ENCODE data around the gene ARMH3.

The ARMH3 gene

GRCh38 chr10:102064503-102064867 is 8.5 kb upstream of the ARMH3 start:
- TF ChIP-seq FOXP2 (optimal IDR thresholded peaks at IDR 0.05; ENCODE audit: borderline replicate concordance, extremely low read depth, extremely low read length, insufficient read depth) (no peak), POLR2AphosphoS5 (IDR thresholded peaks at IDR 0.05; ENCODE audit: low read depth, low read length) (no peak), TAF1 (IDR thresholded peaks at IDR 0.05; ENCODE audit: borderline replicate concordance, insufficient read depth, low read length) (no peak), SIN3A (IDR thresholded peaks at IDR 0.05; ENCODE audit: borderline replicate concordance, insufficient read depth, low read length) (no peak)
- TF ChIP-seq, protein P1, sequence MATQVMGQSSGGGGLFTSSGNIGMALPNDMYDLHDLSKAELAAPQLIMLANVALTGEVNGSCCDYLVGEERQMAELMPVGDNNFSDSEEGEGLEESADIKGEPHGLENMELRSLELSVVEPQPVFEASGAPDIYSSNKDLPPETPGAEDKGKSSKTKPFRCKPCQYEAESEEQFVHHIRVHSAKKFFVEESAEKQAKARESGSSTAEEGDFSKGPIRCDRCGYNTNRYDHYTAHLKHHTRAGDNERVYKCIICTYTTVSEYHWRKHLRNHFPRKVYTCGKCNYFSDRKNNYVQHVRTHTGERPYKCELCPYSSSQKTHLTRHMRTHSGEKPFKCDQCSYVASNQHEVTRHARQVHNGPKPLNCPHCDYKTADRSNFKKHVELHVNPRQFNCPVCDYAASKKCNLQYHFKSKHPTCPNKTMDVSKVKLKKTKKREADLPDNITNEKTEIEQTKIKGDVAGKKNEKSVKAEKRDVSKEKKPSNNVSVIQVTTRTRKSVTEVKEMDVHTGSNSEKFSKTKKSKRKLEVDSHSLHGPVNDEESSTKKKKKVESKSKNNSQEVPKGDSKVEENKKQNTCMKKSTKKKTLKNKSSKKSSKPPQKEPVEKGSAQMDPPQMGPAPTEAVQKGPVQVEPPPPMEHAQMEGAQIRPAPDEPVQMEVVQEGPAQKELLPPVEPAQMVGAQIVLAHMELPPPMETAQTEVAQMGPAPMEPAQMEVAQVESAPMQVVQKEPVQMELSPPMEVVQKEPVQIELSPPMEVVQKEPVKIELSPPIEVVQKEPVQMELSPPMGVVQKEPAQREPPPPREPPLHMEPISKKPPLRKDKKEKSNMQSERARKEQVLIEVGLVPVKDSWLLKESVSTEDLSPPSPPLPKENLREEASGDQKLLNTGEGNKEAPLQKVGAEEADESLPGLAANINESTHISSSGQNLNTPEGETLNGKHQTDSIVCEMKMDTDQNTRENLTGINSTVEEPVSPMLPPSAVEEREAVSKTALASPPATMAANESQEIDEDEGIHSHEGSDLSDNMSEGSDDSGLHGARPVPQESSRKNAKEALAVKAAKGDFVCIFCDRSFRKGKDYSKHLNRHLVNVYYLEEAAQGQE (IDR thresholded peaks at IDR 0.05; ENCODE audit: insufficient read depth in 1 of 2, low read depth in 2 of 2, low read length in 2 of 2), result no peak

GRCh38 chr10:102059987-102060386 is 4.0 kb upstream of the ARMH3 start:
- TF ChIP-seq FOXP2 (optimal IDR thresholded peaks at IDR 0.05; ENCODE audit: borderline replicate concordance, extremely low read depth, extremely low read length, insufficient read depth), result no peak
- no peak for TF ChIP-seq SIN3A (IDR thresholded peaks at IDR 0.05; ENCODE audit: borderline replicate concordance, insufficient read depth, low read length)
- TF ChIP-seq TAF1 (IDR thresholded peaks at IDR 0.05; ENCODE audit: borderline replicate concordance, insufficient read depth, low read length), result no peak
- TF ChIP-seq, protein P1 (IDR thresholded peaks at IDR 0.05; ENCODE audit: insufficient read depth in 1 of 2, low read depth in 2 of 2, low read length in 2 of 2), result no peak

DNA sequence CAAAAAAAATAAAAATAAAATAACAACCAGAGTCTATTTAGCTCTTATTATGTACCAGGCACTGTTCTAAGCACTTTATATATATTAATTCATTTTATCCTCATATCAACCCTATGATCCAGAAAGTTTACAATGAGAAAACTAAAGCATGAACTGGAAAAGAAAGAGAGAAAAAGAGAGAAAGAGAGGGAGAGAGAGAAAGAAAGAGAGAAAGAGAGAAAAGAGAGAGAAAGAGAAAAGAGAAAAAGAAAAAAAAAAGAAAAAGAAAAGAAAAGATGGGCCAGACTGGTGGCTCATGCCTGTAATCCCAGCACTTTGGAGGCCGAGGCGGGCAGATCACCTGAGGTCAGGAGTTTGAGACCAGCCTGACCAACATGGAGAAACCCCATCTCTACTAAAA is 9.9 kb downstream of the ARMH3 start:
- no peak for TF ChIP-seq FOXP2 (optimal IDR thresholded peaks at IDR 0.05; ENCODE audit: borderline replicate concordance, extremely low read depth, extremely low read length, insufficient read depth)
- no peak for TF ChIP-seq POLR2AphosphoS5 (IDR thresholded peaks at IDR 0.05; ENCODE audit: low read depth, low read length)
- TF ChIP-seq, protein P1 (IDR thresholded peaks at IDR 0.05; ENCODE audit: insufficient read depth in 1 of 2, low read depth in 2 of 2, low read length in 2 of 2), result no peak
- TF ChIP-seq SIN3A (IDR thresholded peaks at IDR 0.05; ENCODE audit: borderline replicate concordance, insufficient read depth, low read length), result no peak
- TF ChIP-seq TAF1 (IDR thresholded peaks at IDR 0.05; ENCODE audit: borderline replicate concordance, insufficient read depth, low read length), result no peak

- TF ChIP-seq POLR2AphosphoS5 (IDR thresholded peaks at IDR 0.05; ENCODE audit: low read depth, low read length), result no peak
- TF ChIP-seq SIN3A (IDR thresholded peaks at IDR 0.05; ENCODE audit: borderline replicate concordance, insufficient read depth, low read length), result no peak
- TF ChIP-seq TAF1 (IDR thresholded peaks at IDR 0.05; ENCODE audit: borderline replicate concordance, insufficient read depth, low read length), result no peak
- no peak for TF ChIP-seq FOXP2 (optimal IDR thresholded peaks at IDR 0.05; ENCODE audit: borderline replicate concordance, extremely low read depth, extremely low read length, insufficient read depth)
- TF ChIP-seq, protein P1 (IDR thresholded peaks at IDR 0.05; ENCODE audit: insufficient read depth in 1 of 2, low read depth in 2 of 2, low read length in 2 of 2), result no peak
These were observed 10.7 kb downstream of the ARMH3 start for GRCh38 chr10:102045292-102045691.

Data from PFSK-1 (cell line).